Mesenchymal stem cell (in vitro differentiated cells and primary cell): ENCODE results near the gene PIBF1. TPM values are rescaled to one million over a fixed set of nuclear protein-coding genes. Genes with fewer than 3 reads are reported as not detected.

Experiments used
- small RNA-seq: library from polyadenylated mRNA; stranded (forward); fragments of <200 nt; extraction: miRNeasy Mini kit (QIAGEN cat#:217004); gene quantifications from one replicate; pipeline ENCODE3, GENCODE V24; 2013; ENCODE audit warnings: low read depth

PIBF1 gene

Small RNAs within 50 kb of the gene (small RNA-seq; reads per million reads assigned to genes)
- not detected for gene RNU6-79P
